Adipose tissue (tissue), 3 donors: ENCODE data around the gene ARHGAP40. TPM values are rescaled to one million over a fixed set of nuclear protein-coding genes. Genes with fewer than 3 reads are reported as not detected.

Source experiments
- H3K27ac ChIP-seq: one replicate; pipeline ENCODE4 v1.5.1; 2013; ENCODE audit warnings: low read depth, low read length
- WGBS, 3 donors: extraction: QIAGEN DNeasy Blood & Tissue Kit; methylation state at CpG; one replicate each; pipeline ENCODE4 v1.1.7; 2013; 5-methylcytosine and 5-hydroxymethylcytosine counted together
- polyA plus RNA-seq, 3 donors: library from polyadenylated mRNA; stranded (reverse); fragments of 200-250 nt; gene quantifications; one replicate each; pipeline ENCODE4 v1.2.3, GENCODE V29; 2013
- donor health status: healthy with polysubstance abuse.
- donor health status: Bipolar disorder and iron deficiency.
- donor health status: healthy.

Gene ARHGAP40
- under 1 TPM in 2 of 3 donors, not detected in 1; 0.02 to 0.06 TPM for polyA plus RNA-seq

DNA sequence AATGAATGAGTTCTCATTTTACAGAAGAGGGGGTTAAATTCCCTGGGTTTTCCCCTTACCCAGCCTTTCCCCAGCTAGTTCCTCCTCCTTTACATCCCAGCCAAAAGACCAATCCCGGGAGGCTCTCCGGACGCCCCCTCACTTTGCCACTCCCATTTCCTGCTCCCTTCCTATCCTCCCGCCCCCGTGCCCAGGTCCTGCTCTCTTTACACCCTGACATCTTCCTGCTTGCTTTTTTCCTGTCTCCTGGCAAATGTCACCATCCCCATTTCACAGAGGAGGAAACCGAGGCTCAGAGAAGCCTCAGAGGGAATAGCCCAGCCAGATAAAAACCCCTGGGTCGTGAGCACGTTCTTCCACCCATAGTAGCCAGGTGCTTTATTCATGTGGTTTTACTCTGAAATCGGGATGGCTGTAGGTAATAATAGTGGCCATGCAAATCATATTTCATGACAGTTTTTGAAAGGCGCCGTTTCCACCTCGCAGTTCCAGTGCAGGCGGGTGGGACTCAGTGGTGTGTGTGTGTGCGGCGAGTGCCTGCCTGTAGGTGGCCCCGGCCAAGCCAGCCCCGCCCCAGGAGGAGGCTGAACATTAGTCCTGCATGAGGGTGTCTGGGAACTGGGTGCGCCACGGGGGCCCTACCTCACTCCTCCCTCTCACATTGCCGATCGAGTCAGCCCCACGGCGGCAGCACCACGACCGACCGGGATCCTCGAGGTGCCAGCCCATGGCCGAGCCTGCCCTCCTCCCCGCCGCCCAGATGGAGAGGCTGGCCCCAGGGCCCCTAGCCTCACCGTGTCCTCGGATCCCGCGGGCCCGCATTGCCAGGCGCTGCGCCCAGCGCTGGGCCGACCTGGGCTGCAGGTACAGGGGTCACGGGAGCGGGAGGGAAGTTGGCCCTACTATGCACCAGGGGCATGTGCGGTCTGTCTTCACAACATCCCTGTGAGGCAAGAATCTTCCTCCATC, at the start of gene ARHGAP40:
Gene ARHGAP40 (plus strand): TSS at position 594 of the 969 bp plus-strand sequence.
- 9 to 15% (median 9%) methylated on average over 38 to 42 of the region's 42 CpGs for WGBS, 3 donors
- H3K27ac ChIP-seq: no peak within 1 kb of the TSS

DNA sequence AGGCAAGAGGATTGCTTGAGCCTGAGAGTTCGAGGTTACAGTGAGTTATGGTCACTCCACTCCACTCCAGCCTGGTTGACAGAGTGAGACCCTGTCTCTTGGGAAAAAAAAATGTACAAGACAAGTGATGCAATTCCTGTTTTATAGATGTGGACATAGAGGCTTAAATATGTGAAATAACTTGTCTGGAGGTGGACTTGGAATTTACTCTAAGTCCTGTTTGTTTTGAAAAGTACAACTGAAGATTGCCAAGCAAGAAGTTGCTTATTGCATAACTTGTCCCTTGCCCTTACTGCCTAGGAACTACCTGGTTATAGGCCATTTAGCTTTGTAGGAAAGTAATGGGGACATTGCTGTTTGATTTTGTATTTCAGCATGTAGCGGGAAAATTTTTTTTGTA, 46.6 kb upstream of the ARHGAP40 start:
- H3K27ac ChIP-seq: no peak overlapping the region
- WGBS, 3 donors: 84 to 98% (median 87%) methylated on average over 2 of the region's 2 CpGs

DNA sequence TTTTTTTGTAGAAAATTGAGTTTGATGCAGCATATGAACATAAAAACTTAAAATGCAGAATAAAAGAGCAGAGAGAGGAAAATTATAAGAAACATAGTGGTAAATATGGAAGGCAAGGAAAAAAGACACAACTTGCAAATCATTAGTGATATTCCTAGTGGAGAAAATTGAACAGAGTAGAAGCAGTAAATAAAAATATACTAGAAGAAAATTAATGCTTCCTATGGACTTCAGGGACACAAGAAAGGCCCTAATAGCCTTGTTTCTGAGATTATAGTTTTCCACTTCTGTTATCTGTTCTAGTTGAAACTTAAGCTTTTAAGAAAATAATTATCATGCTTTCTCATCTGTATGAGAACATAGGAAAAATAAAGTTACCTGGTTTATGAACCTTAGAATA, 46.2 kb upstream of the ARHGAP40 start:
- H3K27ac ChIP-seq: no peak overlapping the region

DNA sequence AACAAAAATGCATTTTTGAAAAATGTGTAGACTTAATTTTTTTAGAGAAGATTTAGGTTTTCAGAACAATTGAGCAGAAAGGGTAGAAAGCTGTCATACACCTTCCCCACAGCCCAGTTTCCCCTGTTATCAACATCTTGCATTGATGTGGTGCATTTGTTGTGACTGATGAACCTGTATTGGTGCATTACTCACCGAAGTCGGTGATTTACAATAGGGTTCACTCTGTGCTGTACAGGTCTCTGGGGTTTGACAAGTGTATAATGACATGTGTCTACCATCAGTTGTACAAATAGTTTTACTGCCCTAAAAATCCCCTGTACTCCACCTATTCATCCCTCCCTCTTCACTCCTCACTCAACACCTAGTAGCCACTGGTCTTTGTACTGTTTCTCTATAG, 44.4 kb upstream of the ARHGAP40 start:
- no peak overlapping the region for H3K27ac ChIP-seq
- WGBS, 3 donors: 93 to 98% (median 97%) methylated on average over 2 of the region's 2 CpGs

DNA sequence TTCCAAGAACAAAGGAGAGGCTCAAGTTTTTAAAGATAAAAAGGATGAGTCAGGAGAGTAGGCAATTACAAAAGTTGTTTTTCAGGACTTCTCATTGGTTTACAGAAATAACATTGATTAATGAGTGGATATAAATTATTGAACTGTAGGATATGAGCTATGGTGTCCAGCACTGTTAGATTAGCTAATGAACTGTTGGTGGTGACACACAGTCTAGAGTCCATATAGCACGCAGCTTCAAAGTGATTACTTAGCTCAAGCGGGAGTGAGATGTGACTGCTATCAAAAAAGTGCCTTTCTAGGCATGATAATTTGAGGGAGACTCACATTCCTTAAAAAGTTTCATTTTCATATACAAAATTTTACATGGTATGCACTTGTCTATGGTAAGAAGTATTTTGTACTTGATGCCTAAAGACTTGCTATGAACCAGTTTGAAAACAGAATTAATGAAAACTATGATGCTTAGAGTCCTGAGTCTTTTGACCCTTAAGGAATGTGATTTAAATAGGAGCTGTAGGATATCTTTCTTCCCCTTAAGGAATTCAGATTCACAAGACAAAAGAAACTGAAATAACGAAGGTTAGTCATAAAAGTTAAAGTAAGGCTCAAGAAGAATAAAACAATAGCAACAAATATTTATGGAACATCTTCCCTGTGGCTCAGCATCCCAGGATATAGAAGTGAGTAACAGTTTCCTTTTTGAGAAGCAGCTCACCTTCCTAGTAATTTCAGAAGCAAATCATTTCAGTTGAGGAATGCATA, 42.8 kb upstream of the ARHGAP40 start:
- 92 to 97% (median 96%) methylated on average over 3 of the region's 3 CpGs for WGBS, 3 donors
- no peak overlapping the region for H3K27ac ChIP-seq

DNA sequence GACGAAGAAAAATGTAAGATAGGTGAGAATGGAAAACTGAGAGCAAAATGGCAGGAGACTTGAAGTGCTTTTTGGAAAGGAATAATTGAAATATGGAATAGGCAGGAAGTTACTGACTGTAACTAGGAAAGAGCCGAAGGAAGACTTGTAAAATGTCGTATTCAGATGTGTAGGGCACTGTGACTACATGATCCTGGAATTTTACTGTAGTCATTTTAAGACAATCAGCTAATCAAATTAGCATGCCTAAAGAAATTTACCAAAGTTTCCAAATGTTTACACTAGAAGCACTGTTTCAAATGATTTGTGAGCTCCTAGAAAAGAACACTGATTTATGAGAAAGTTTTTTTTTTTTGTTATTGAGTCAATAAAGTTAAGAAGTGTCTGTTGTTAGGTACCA, 41.8 kb upstream of the ARHGAP40 start:
- WGBS, 3 donors: 93 to 96% (median 95%) methylated on average over 3 of the region's 3 CpGs
- no peak overlapping the region for H3K27ac ChIP-seq

DNA sequence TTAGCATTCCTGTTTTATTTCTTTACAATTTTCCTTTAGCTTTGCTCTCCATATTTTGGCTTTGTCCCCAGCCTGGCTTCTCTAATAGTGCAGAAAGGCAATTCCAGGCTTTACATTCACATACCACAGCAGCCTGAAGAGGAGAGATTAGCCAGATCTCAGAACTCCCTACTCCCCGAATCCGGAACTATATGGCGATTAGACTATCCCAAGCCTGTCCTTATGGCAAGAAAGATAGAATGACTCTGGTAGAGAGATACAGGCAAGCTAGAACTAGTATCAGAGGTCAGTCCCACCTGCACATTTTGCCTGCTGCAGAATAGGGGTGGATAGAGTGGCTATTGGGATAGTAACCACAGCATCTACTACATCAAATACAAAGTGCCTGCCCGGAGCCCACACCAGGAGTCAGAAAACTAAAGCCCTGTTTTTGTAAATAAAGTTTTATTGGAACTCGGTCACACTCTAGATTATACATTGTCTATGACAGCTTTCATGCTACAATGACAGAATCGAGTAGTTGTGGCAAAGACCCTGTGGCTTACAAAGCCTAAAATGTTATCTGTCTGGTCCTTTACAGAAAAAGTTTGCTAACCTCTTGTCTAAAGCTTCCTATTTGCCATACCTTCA, 37.7 kb upstream of the ARHGAP40 start:
- H3K27ac ChIP-seq: no peak overlapping the region
- 96% methylated on average over 6 of the region's 6 CpGs for WGBS, 3 donors

DNA sequence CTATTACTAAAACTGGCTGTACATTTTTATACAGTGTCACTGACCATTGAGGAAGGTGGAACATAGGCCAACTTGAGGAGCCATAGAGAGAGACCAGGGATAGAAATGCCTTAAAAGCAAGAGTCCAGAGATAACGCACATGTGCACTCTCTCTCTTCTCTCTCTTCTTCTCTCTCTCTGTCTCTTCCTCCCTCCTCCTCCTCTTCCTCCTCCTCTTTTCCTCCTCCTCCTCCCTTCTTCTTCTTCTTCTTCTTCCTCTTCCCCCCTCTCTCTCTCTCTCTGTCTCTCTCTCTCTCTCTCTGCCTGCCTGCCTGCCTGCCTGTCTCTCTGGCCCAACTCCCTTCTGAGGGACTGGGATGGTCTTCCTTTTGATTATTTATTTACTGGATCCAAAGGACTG, 36.9 kb upstream of the ARHGAP40 start:
- 94 to 100% (median 95%) methylated on average over 1 of the region's 1 CpG for WGBS, 3 donors

DNA sequence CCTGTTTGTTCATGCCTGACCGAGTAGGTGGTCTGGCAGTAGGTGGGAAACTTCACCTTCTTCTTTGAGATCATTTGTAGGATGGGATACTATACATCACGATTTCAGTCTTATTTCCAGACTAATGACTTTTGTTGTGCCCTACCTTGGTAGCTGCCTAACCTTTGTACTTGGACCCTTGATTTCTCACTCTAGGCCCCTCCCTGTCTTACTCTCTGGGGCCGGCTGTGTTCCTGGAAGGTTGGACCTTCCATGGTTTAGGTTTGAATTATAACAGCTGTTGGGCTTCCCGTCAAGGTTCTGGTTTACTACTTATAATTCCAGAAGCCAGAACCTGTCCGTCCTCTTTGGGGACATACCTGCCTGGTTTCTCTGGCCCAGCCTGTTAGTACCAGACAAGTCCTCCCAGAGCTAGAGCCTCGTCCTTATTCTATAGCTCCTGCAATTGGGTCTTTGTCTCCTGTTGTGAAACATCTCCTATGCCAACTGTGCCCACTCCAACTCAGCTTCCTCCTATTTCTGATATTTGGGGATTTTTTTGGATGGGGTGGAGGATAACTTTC, 35.5 kb upstream of the ARHGAP40 start:
- no peak overlapping the region for H3K27ac ChIP-seq
- 79 to 97% (median 96%) methylated on average over 6 of the region's 6 CpGs for WGBS, 3 donors

More for the DNA sequence above, 36.9 kb upstream of the ARHGAP40 start:
- no peak overlapping the region for H3K27ac ChIP-seq

DNA sequence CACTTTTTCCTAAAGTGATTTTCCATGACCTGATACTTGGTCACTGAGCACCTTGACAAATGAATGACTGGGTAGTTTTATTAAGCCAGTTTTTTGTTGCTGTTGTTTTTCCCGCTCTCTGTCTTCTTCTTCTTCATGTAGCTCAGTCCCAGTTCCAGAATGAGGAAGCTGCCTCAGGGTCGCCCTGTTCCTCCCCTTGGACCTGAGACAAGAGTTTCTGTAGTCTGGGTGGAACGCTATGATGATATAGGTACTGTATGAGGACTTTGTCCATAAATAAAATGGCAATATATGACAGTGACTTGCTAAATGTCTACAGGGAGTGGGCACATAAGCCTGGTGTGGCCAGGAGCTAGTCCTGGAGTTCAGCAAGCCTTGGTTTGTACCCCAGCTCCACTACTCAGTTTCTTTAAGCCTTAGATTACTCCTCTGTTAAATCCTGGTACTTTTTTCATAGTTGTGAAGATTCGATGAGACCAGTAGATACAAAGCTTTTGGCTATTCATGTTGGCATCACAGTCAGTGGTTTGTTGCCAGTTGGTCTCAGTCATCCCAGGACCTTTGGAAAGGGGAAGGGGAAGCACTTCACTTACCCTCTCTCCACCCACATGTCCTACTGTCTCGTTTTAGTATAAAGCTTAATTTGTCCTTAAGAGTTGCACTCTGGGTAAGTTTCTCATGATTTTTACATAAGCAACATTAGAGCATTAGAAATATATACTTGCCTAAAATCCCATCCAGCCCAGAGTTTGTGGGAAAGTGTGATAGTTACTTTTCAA, 31.7 kb upstream of the ARHGAP40 start:
- no peak overlapping the region for H3K27ac ChIP-seq
- WGBS, 3 donors: 67 to 80% (median 76%) methylated on average over 5 of the region's 5 CpGs

DNA sequence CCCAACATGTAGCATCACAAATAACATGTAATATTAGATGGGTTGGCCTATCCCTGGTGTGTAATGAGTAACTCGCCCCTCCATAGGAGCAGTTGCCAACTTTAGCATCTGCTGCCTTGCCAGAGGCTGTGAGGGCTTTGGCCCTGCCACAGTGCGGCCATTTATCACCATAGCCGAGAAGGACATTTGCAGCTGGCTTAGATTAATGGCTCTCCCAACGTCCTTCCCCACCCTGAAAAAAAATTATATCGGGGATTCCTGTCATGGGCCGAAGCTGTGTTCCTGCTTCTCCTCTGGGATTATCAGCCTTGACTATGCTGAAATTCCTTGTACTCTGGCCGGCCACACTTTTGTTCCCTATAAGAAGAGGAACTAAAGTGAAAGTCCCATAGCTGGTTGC, 28.2 kb upstream of the ARHGAP40 start:
- WGBS, 3 donors: 56 to 68% (median 64%) methylated on average over 7 of the region's 7 CpGs
- no peak overlapping the region for H3K27ac ChIP-seq

DNA sequence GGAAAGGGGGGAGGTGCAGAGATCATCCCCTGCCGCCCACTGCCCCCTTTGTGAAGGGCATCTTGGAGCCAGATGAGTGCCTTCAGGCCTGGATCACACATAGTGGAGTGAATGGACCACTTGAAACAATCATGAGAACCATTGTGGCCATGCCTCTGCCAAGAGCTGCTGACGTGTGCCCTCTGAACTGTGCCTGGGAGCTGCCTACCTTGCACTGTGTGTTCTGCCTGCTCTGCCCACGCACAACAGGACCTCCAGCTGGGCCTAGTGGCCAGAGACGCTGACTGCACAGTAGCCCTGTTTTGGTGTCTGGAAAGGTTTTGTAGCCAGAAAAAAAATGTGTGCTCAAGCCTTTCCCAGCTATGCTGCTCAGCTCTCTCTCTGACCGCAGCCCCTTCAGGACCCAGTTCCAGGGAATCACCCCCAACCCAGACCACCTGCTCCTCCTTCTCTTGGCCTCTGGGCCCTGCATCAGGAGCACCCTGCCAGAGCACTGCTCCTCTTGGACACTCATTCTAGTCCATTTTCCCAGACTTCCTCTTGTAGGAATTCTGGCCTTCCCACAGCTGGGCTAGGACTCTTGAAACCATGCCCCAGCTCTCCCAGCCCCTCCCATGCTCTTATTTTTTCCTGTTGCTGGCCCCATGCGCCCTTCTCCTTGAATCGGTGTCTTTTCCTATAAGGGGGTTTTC, 22.2 kb upstream of the ARHGAP40 start:
- 62 to 73% (median 66%) methylated on average over 7 of the region's 7 CpGs for WGBS, 3 donors

DNA sequence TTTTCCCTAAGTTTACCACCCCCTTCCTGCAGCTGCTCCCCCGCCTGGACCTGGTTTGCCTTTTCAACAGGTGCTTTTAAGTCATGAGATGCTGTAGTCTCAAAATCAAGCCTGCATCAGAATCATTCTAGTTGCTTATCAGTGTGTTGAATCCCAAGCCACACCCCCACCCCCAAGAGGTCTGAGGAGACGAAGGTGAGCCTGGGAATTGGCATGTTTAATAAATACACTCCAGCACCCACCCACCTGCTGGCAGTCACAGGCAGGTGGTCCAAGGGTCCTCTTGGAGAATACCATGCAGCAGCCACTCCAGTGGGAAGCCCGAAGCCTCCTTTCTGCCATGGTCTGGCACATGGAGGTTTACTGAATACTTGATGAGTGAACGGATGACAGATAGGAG, 21.7 kb upstream of the ARHGAP40 start:
- 72 to 74% (median 74%) methylated on average over 4 of the region's 4 CpGs for WGBS, 3 donors

More for the DNA sequence above, 22.2 kb upstream of the ARHGAP40 start:
- H3K27ac ChIP-seq: no peak overlapping the region

DNA sequence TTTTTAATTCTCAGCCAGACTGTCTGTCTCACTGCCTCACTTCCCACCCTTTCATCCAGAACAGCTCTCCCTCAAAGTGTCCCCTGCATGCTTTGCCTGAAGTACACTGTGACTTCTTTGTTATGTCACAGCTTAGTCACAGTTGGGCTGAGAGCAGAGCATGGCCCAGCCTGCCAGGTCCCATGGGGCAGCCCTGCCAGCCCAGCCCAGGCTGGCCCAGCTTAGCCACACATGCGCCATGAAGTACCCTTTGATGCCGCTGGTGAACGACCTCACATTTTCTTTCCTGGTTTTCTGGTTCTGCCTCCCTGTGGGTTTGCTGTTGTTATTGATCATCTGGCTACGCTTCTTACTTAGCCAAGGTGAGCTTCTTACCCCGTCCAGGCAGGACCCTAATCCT, 20.6 kb upstream of the ARHGAP40 start, which contains the start of gene ADIG:
Gene ADIG (plus strand): TSS at position 185 of the 400 bp plus-strand sequence. CDS start 54 bp downstream, at position 239.
- WGBS, 3 donors: 39 to 73% (median 64%) methylated on average over 5 of the region's 5 CpGs
- no peak within 1 kb of the TSS for H3K27ac ChIP-seq

More for the DNA sequence above, 21.7 kb upstream of the ARHGAP40 start:
- H3K27ac ChIP-seq: no peak overlapping the region

DNA sequence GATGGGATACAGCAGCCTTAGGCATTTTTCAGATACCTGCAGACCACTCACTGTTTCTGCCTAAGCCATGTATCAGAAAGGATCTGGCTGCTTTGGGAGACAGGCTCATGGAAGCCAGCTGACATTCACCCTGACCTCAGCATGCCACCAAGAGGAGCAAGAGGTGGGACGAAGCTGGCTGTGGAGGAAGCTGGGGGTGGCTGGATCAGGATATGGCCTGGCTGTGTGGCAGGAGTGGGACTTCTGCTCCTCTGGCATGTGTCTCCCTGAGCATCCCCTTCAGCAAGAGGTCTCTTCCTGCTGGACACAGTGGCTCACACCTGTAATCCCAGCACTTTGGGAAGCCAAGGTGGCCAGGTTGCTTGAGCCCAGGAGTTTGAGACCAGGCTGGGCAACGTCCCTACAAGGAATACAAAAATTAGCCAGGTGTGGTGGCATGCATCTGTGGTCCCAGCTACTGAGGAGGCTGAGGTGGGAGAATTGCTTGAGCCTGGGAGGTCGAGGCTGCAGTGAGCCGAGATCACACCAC, 19.7 kb upstream of the ARHGAP40 start:
- no peak overlapping the region for H3K27ac ChIP-seq
- 63 to 68% (median 67%) methylated on average over 4 of the region's 4 CpGs for WGBS, 3 donors

DNA sequence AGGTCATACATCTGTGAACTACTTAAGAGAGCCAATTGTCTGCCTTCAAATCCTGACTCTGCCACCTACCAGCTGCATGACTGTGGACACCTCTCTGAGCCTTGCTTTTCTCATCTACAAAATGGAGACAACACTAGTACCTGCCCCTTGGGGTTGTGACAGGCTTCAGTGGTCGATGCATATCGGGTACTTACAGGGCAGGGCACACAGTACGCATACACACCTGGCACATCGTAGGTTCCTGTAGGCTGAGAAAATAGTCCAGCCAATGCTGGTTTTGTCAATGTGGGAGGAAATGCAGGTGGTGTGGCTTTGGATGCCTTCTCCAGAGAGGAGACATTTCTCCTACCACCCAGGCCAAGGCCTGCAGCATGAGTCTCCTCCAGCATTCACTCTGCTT, 18.3 kb upstream of the ARHGAP40 start:
- H3K27ac ChIP-seq: no peak overlapping the region
- 47 to 92% (median 91%) methylated on average over 4 of the region's 4 CpGs for WGBS, 3 donors
